Activated CD8-positive, alpha-beta memory T cell treated with anti-CD3 and anti-CD28 coated beads, Interleukin-2, amount 10 ng/mL, durations not matched to agents 7 days and 5 days (primary cell): ENCODE data around the gene GCAT. TPM values are rescaled to one million over a fixed set of nuclear protein-coding genes. Genes with fewer than 3 reads are reported as not detected.
A peak's percentile ranks its signal among the peaks of the same experiment; 100 is the strongest.
"Not testable (repeated sequence)": the region's sequence is repeated elsewhere in the genome, so short reads cannot be mapped to it uniquely, and the experiment has no call there.

Experiments
- ATAC-seq: fragments of 150-1000 bp; cut with Tn5 transposase; one replicate; pipeline ENCODE4 v1.10.0; 2021; ENCODE audit warnings: moderate library complexity
- CTCF ChIA-PET: fragments of 350-600 bp; sonication (Branson Sonifier 250); formaldehyde crosslinking; loops from one replicate; lab custom pipeline; 2021; ENCODE audit warnings: antibody characterized with exemption; lab: Charles Lee
- DNase-seq: peaks from one replicate; pipeline ENCODE4 v3.0.0-alpha.2; 2020
- H3K27ac Mint-ChIP-seq: one replicate; pipeline ENCODE4 v1.8.0; 2021; ENCODE audit warnings: mild to moderate bottlenecking, mixed read lengths
- H3K27me3 Mint-ChIP-seq: one replicate; pipeline ENCODE4 v1.8.0; 2021; ENCODE audit warnings: mixed read lengths
- H3K36me3 Mint-ChIP-seq: one replicate; pipeline ENCODE4 v1.8.0; 2021; ENCODE audit warnings: mild to moderate bottlenecking, mixed read lengths
- H3K4me1 Mint-ChIP-seq: one replicate; pipeline ENCODE4 v1.8.0; 2021; ENCODE audit warnings: mixed read lengths
- H3K4me3 Mint-ChIP-seq: one replicate; pipeline ENCODE4 v1.8.0; 2021; ENCODE audit warnings: mild to moderate bottlenecking, moderate library complexity, mixed read lengths
- H3K9me3 Mint-ChIP-seq: one replicate; pipeline ENCODE4 v1.8.0; 2022; ENCODE audit warnings: low read depth, mixed read lengths
- total RNA-seq, 2 experiments: library from RNA; stranded (reverse); gene quantifications; one replicate each; pipeline ENCODE4 v1.2.3, GENCODE V29; 2021

The GCAT gene
- total RNA-seq, 2 experiments from 2014 or later = 14.9 to 18.3 TPM

DNA sequence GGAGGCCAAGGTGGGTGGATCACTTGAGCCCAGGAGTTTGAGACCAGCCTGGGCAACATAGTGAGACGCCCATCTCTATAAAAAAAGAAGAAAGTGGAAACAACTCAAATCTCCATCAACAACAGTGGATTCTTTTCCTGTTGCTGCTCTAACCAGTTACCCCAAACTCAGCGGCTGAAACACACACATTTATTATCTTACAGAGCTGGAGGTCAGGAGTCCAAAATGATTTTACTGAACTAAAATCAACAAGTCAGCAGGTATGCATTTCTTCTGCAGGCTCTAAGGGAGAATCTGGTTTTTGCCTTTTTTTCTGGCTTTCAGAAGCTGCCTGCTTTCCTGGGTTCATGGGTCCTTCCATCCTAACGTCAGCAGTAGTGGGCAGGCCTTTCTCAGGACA lies 11.7 kb upstream of the GCAT start:
- DNase-seq (no peak), ATAC-seq (no peak)
- Mint-ChIP-seq H3K4me3 (no peak overlapping the region), H3K4me1 (no peaks in the 10 kb centered on the region), H3K27me3 (peaks cover 18% of the 10 kb centered on the region), H3K9me3 (no peaks in the 10 kb centered on the region), H3K36me3 (no peaks in the 10 kb centered on the region), H3K27ac (no peak overlapping the region)
- CTCF ChIA-PET = interaction anchor here (0.7 kb wide), 1 partner anchor 18 kb away, joined by 3 read pairs; no protein-coding TSS in a partner anchor

GRCh38 chr22:37797259-37797658 lies 10.5 kb upstream of the GCAT start:
- H3K4me3 Mint-ChIP-seq, ATAC-seq: not testable (repeated sequence)
- H3K27me3 Mint-ChIP-seq = peaks cover 21% of the 10 kb centered on the region

DNA sequence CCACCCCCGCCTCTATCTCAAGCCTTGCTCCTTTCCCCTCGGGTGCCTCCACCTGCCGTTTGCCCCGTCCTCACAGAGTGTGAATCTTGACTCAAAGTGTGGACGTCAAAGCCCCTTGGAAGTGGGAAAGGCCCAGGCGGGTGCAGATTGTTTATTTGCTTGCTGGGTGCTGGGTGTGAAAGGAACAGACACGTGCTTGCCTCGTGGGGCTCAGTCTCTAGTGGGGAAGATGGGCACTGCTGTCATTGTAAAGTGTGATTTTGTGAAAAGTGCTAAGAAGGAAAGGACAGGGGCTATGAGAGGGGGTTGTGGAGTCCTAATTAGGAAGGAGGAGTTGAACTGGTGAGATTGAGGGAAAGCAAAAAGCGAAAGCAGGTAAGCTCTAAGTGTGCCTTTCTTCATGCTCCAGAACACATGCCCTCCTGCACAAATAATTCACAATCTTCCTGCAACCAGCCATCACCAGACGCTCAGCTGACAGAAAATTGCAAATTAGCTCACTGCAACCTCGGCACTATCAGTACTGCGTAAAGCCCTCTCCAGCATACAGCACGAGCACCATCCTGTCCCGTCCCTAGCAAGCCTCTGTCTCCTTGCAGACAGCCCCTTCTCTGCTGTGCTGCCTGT lies 9.7 kb upstream of the GCAT start:
- Mint-ChIP-seq H3K4me1 (peaks cover 5% of the 10 kb centered on the region), H3K9me3 (no peaks in the 10 kb centered on the region), H3K27me3 (peaks cover 27% of the 10 kb centered on the region), H3K4me3 (no peak overlapping the region), H3K27ac (no peak overlapping the region), H3K36me3 (no peaks in the 10 kb centered on the region)
- DNase-seq (no peak), ATAC-seq (no peak)
- CTCF ChIA-PET = no interaction called here

More at GRCh38 chr22:37797259-37797658, 10.5 kb upstream of the GCAT start:
- H3K27ac Mint-ChIP-seq, H3K4me1 Mint-ChIP-seq, H3K9me3 Mint-ChIP-seq, H3K36me3 Mint-ChIP-seq, DNase-seq: not testable (repeated sequence)
- CTCF ChIA-PET = interaction anchor here (1.0 kb wide), 1 partner anchor 21 kb away, joined by 4 read pairs; no protein-coding TSS in a partner anchor

DNA sequence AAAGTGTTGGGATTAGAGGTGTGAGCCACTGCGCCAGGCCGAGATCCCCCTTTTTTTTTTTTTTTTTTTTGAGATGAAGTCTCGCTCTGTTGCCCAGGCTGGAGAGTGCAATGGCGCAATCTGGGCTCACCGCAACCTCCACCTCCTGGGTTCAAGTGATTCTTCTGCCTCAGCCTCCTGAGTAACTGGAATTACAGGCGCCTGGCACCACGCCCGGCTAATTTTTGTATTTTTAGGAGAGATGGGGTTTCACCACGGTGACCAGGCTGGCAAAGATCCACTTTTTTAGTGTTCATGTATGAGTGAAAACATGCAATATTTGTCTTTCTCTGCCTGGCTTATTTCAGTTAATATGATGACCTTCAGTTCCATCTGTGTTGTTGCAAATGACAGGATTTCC lies 7.8 kb upstream of the GCAT start:
- Mint-ChIP-seq H3K27me3 (peaks cover 39% of the 10 kb centered on the region), H3K4me1 (peaks cover 12% of the 10 kb centered on the region)
- H3K27ac Mint-ChIP-seq, ATAC-seq, CTCF ChIA-PET, DNase-seq, H3K36me3 Mint-ChIP-seq, H3K4me3 Mint-ChIP-seq, H3K9me3 Mint-ChIP-seq: not testable (repeated sequence)

DNA sequence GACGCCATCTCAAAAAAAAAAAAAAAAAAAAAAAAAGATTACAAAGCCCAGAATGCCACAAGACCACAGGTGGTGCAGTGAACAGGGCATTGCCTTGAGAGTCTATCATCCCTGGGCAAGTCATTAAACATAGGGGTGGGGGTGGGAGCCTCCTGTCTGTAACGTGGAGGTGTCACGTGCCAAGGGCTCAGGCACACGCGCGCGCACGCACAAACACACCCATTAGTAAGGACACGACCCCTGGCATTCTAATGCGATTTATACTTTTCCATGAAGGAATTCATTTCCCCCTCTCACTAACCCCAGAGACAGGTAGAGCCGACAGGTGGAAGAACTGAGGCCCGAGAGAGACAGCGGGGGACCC lies 5.8 kb upstream of the GCAT start:
- Mint-ChIP-seq H3K4me3 (peak overlapping the region; percentile 52), H3K9me3 (no peaks in the 10 kb centered on the region), H3K36me3 (no peaks in the 10 kb centered on the region), H3K27ac (no peak overlapping the region), H3K27me3 (peaks cover 56% of the 10 kb centered on the region), H3K4me1 (peaks cover 26% of the 10 kb centered on the region)
- DNase-seq (no peak), ATAC-seq (no peak)
- CTCF ChIA-PET = interaction anchor here (1.6 kb wide), 1 partner anchor 15 kb away, joined by 7 read pairs; no protein-coding TSS in a partner anchor

GRCh38 chr22:37802310-37803194 lies 5.2 kb upstream of the GCAT start:
- no peak overlapping the region for H3K27ac Mint-ChIP-seq
- CTCF ChIA-PET = interaction anchor here (1.6 kb wide), 1 partner anchor 14 kb away, joined by 7 read pairs; no protein-coding TSS in a partner anchor

GRCh38 chr22:37803195-37803638 lies 4.5 kb upstream of the GCAT start:
- Mint-ChIP-seq H3K4me1 (peaks cover 28% of the 10 kb centered on the region), H3K27ac (no peak overlapping the region), H3K36me3 (no peaks in the 10 kb centered on the region), H3K9me3 (no peaks in the 10 kb centered on the region), H3K4me3 (peak overlapping the region; percentile 56), H3K27me3 (peaks cover 60% of the 10 kb centered on the region)
- ATAC-seq (no peak), DNase-seq (no peak)
- CTCF ChIA-PET = interaction anchor here (1.6 kb wide), 1 partner anchor 14 kb away, joined by 7 read pairs; no protein-coding TSS in a partner anchor

More at GRCh38 chr22:37802310-37803194, 5.2 kb upstream of the GCAT start:
- H3K4me3 Mint-ChIP-seq = peak overlapping the region; percentile 56
- H3K36me3 Mint-ChIP-seq = no peaks in the 10 kb centered on the region
- no peak for DNase-seq
- peaks cover 62% of the 10 kb centered on the region for H3K27me3 Mint-ChIP-seq
- no peak for ATAC-seq
- peaks cover 27% of the 10 kb centered on the region for H3K4me1 Mint-ChIP-seq
- no peaks in the 10 kb centered on the region for H3K9me3 Mint-ChIP-seq

GRCh38 chr22:37803639-37804351 lies 3.9 kb upstream of the GCAT start:
- H3K4me3 Mint-ChIP-seq = peak overlapping the region; percentile 46
- peaks cover 62% of the 10 kb centered on the region for H3K27me3 Mint-ChIP-seq
- no peak for DNase-seq
- peaks cover 30% of the 10 kb centered on the region for H3K4me1 Mint-ChIP-seq
- no peaks in the 10 kb centered on the region for H3K36me3 Mint-ChIP-seq
- CTCF ChIA-PET = interaction anchor here (1.1 to 2.1 kb wide), 3 partner anchors 13 to 197 kb away, joined by 3 to 16 read pairs (median 7); no protein-coding TSS in a partner anchor
- ATAC-seq = no peak
- no peaks in the 10 kb centered on the region for H3K9me3 Mint-ChIP-seq
- H3K27ac Mint-ChIP-seq = no peak overlapping the region

DNA sequence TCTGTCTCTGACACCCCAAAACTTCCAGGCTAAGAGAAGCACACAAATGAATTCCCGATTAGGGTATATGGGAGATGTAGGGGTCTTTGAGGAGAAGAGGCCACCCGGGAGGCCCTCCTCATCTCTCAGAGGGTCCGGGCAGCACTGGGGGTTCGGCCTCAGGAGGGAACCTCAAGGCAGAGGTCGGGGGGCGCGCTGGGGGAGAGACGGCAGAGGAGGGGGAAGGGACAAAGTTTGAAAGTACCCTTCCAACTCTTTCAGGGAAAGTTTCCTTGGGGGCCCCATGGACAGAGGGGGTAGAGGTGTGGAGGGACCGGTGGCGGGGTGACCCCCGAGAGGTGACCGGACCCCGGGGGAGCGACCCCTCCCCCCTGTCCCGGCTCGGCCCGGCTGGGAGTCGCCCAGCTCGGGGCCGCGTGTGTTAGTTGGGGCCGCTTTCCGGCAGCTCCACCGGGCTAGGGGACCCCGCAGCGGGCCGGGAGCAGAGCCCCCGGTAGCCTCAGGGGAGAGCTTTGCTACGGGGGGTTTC lies 3.3 kb upstream of the GCAT start:
- Mint-ChIP-seq H3K27ac (no peak overlapping the region), H3K9me3 (no peaks in the 10 kb centered on the region), H3K4me1 (peaks cover 33% of the 10 kb centered on the region), H3K4me3 (peak overlapping the region; percentile 46), H3K36me3 (no peaks in the 10 kb centered on the region), H3K27me3 (peaks cover 62% of the 10 kb centered on the region)
- CTCF ChIA-PET = interaction anchor here (0.9 to 2.1 kb wide), 3 partner anchors 14 to 197 kb away, joined by 3 to 16 read pairs (median 3); no protein-coding TSS in a partner anchor
- no peak for ATAC-seq
- DNase-seq = no peak

DNA sequence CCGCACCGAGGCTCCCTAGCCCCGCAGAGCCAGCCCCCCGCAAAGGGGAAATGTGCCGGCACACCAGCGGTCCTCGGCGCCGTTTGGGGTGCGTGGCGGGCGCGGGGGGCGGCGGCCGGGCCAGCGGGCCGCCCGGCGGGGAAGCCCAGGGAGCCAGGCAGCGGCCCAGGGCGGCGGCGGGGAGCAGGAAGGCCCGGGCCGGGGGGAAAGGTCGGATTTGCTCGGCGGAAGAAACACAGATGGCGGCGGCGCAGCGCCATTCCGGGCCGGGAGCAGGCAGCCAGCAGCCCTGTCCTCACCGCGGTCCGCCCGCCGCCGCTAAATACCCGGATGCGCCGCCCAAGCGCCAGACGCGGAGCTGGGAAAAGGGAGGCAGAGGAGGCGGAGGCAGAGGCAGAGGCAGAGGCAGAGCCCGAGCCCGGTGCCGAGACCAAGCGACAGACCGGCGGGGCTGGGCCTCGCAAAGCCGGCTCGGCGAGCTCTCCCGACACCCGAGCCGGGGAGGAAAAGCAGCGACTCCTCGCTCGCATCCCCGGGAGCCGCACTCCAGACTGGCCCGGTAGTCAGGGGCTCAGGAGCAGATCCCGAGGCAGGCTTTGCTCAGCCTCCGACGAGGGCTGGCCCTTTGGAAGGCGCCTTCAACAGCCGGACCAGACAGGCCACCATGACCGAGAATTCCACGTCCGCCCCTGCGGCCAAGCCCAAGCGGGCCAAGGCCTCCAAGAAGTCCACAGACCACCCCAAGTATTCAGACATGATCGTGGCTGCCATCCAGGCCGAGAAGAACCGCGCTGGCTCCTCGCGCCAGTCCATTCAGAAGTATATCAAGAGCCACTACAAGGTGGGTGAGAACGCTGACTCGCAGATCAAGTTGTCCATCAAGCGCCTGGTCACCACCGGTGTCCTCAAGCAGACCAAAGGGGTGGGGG lies 2.6 kb upstream of the GCAT start:
- H3K27ac Mint-ChIP-seq = no peak overlapping the region
- H3K9me3 Mint-ChIP-seq = no peaks in the 10 kb centered on the region
- CTCF ChIA-PET = interaction anchor here (0.7 to 2.1 kb wide), 4 partner anchors 13 to 198 kb away, joined by 3 to 16 read pairs (median 3); no protein-coding TSS in a partner anchor
- H3K36me3 Mint-ChIP-seq = no peaks in the 10 kb centered on the region
- DNase-seq (peak; percentile 77), ATAC-seq (peak; percentile 18)
- H3K4me3 Mint-ChIP-seq = peak overlapping the region; percentile 69
- peaks cover 61% of the 10 kb centered on the region for H3K27me3 Mint-ChIP-seq
- peaks cover 35% of the 10 kb centered on the region for H3K4me1 Mint-ChIP-seq

DNA sequence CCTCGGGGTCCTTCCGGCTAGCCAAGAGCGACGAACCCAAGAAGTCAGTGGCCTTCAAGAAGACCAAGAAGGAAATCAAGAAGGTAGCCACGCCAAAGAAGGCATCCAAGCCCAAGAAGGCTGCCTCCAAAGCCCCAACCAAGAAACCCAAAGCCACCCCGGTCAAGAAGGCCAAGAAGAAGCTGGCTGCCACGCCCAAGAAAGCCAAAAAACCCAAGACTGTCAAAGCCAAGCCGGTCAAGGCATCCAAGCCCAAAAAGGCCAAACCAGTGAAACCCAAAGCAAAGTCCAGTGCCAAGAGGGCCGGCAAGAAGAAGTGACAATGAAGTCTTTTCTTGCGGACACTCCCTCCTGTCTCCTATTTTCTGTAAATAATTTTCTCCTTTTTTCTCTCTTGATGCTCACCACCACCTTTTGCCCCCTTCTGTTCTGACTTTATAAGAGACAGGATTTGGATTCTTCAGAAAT lies 1.9 kb upstream of the GCAT start:
- peak overlapping the region; percentile 69 for H3K4me3 Mint-ChIP-seq
- H3K27me3 Mint-ChIP-seq = peaks cover 57% of the 10 kb centered on the region
- DNase-seq = no peak
- H3K36me3 Mint-ChIP-seq = no peaks in the 10 kb centered on the region
- no peaks in the 10 kb centered on the region for H3K9me3 Mint-ChIP-seq
- CTCF ChIA-PET = interaction anchor here (2.1 kb wide), 1 partner anchor 12 kb away, joined by 16 read pairs; no protein-coding TSS in a partner anchor
- no peak for ATAC-seq
- no peak overlapping the region for H3K27ac Mint-ChIP-seq
- peaks cover 35% of the 10 kb centered on the region for H3K4me1 Mint-ChIP-seq
